ENCODE data around the gene WDTC1. TPM values are rescaled to one million over a fixed set of nuclear protein-coding genes. Genes with fewer than 3 reads are reported as not detected.

The WDTC1 gene
- total RNA-seq, 2 experiments from 2014 or later: 32.2 to 33.3 TPM

DNA sequence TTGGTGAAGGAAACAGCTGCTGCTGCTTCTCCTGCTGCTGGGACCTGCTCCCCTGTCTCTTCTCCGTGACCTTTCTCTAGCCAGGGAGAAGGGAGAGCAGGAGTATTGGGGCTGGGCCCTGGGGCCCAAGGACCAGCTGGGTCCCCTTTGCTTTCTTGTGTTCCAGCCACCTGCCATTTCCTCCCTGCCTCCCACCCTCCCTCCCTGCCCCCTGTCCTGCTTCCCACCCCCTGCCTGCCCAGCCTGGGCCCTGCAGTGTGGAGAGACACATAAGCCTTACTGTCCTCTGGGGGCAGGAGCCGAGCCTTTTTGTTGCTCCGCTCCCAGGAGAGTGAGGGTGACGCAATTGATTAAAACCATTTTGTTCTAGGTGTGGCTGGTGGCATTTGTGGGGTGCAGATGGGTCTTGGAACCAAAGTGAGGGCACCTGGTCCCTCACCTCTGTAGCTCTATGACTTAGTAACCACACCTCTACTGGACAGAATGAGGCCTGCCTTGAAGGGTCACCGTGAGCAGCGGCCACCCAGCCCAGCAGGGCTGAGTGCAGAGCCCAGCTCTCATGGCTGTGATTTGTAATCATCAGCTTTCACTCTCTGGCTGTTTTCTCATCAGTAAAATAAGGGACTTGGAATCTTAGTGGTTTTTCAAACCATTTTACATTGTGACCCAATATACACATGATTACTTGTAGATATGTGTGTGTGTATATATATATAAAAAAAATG lies 73.6 kb downstream of the WDTC1 start:
- Mint-ChIP-seq H3K9me3 (no peaks in the 10 kb centered on the region), H3K27ac (no peak overlapping the region), H3K4me1 (no peaks in the 10 kb centered on the region), H3K4me3 (no peak overlapping the region), H3K36me3 (ENCODE audit: low read depth) (no peaks in the 10 kb centered on the region), H3K27me3 (no peaks in the 10 kb centered on the region)
- no peak for DNase-seq
- CTCF ChIA-PET: interaction anchor here (0.6 to 2.6 kb wide), 9 partner anchors 10 to 88 kb away, joined by 3 to 12 read pairs (median 4); partner anchors contain the start of gene MAP3K6
- POLR2A ChIA-PET: interaction anchor here (0.7 kb wide), 1 partner anchor 294 kb away, joined by 7 read pairs; no protein-coding TSS in a partner anchor

DNA sequence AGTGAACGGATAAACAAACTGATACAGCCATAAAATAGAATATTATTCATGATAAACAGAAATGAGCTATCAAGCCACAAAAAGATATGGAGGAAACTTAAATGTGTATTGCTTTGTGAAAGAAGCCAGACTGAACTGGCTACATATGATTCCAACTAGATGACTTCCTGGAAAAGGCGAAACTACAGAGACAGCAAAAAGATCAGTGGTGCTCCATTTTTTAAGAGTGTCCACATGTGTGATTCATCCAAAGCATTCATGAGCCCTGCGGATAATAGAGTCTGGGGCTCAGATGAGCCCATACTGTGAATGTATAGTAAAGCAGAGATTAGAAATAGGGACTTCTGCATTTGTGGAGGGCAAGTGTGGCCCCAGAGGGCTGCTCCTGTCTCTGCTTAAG lies 79.7 kb downstream of the WDTC1 start:
- Mint-ChIP-seq H3K36me3 (ENCODE audit: low read depth) (no peaks in the 10 kb centered on the region), H3K9me3 (no peaks in the 10 kb centered on the region), H3K27ac (no peak overlapping the region), H3K4me1 (no peaks in the 10 kb centered on the region), H3K27me3 (peaks cover 3% of the 10 kb centered on the region), H3K4me3 (no peak overlapping the region)
- DNase-seq: no peak
- POLR2A ChIA-PET: no interaction called here
- CTCF ChIA-PET: interaction anchor here (0.6 to 2.1 kb wide), 4 partner anchors 10 to 209 kb away, joined by 3 to 9 read pairs (median 4); no protein-coding TSS in a partner anchor

DNA sequence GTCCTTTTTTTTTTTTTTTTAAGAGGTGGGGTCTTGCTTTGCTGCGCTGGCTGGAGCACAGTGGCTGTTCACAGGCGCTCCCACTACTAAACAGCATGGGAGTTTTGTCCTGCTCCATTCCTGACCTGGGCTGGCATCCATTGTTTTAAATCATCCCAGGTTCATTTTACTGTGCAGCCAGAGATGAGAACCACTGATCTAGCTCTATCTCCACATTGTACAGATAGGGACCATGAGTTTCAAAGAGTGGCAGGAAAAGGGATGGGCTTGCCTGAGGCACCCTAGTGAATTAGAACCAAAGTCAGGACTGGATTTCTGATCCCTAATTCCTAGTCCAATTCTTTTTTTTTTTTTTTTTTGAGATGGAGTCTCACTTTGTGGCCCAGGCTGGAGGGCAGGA lies 80.3 kb downstream of the WDTC1 start:
- Mint-ChIP-seq H3K27me3 (peaks cover 3% of the 10 kb centered on the region), H3K4me1 (no peaks in the 10 kb centered on the region), H3K9me3 (no peaks in the 10 kb centered on the region), H3K4me3 (no peak overlapping the region), H3K27ac (no peak overlapping the region), H3K36me3 (ENCODE audit: low read depth) (no peaks in the 10 kb centered on the region)
- POLR2A ChIA-PET: no interaction called here
- CTCF ChIA-PET: interaction anchor here (0.6 to 2.1 kb wide), 5 partner anchors 11 to 18 kb away, joined by 3 to 9 read pairs (median 4); no protein-coding TSS in a partner anchor
- no peak for DNase-seq

DNA sequence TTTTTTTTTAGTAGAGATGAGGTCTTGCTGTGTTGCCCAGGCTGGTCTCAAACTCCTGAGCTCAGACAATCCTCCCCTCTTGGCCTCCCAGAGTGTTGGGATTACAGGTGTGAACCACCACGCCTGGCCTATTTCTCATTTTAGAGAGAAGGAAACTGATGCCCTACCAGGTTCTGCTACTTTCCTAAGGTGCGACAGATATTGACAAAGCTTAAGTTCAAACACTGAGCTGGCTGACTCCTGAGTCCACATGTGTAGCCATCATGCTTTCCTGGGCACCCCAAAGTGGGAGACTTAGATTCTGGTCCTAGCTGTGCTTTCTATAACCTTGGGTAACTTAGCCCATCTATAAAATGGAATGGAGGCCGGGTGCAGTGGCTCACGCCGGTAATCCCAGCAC lies 82.4 kb downstream of the WDTC1 start:
- Mint-ChIP-seq H3K4me1 (peaks cover 9% of the 10 kb centered on the region), H3K4me3 (no peak overlapping the region), H3K27me3 (peaks cover 3% of the 10 kb centered on the region), H3K36me3 (ENCODE audit: low read depth) (no peaks in the 10 kb centered on the region), H3K27ac (no peak overlapping the region), H3K9me3 (no peaks in the 10 kb centered on the region)
- ChIA-PET CTCF (interaction anchor here (0.6 to 3.0 kb wide), 6 partner anchors 16 to 1446 kb away, joined by 3 to 14 read pairs (median 5); no protein-coding TSS in a partner anchor), POLR2A (no interaction called here)
- DNase-seq: no peak

DNA sequence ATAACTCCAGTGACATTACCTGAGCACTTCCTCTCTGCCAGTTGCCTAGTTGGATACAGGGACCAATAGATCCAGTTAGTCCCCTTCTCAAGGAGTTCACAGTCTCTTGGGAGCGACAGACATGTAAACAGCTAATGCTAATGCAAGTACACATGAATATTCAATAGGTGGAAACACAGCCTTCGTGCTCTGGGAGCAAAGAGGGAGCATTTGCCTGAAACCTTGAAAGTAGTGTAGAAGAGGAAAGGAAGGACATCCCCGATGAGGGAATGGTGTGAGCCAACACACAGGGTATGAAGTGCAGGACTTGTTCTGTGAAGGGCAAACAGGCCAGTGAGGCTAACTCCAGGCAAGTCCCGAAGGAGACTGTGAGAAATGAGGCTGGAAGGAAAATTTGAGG lies 83.7 kb downstream of the WDTC1 start:
- peaks cover 7% of the 10 kb centered on the region for H3K36me3 Mint-ChIP-seq (ENCODE audit: low read depth)
- POLR2A ChIA-PET: no interaction called here
- DNase-seq: no peak
- H3K27me3 Mint-ChIP-seq: peaks cover 3% of the 10 kb centered on the region
- no peak overlapping the region for H3K4me3 Mint-ChIP-seq
- CTCF ChIA-PET: interaction anchor here (0.5 to 3.0 kb wide), 6 partner anchors 11 to 216 kb away, joined by 3 to 14 read pairs (median 6); no protein-coding TSS in a partner anchor
- H3K4me1 Mint-ChIP-seq: peaks cover 14% of the 10 kb centered on the region
- H3K9me3 Mint-ChIP-seq: no peaks in the 10 kb centered on the region
- no peak overlapping the region for H3K27ac Mint-ChIP-seq

DNA sequence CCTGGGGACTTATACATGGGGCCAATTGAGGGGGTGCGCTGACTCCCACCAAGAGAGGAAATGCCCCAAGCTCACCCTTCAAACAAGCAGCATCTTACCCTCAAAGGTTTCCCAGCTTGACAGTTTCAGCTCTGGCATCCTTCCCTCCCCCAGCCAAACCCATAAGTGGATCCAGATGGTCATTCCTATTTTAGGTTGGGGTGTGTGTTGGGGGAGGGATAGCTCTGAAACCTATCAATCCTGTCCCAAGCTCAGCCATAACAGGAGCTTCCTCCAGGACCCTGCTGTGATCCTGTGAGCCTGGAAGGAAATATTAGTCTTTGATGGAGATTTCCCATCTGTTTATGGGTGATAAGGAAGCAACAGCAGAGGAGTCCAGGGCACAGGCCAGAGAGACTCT lies 84.2 kb downstream of the WDTC1 start:
- H3K4me3 Mint-ChIP-seq: no peak overlapping the region
- ChIA-PET CTCF (interaction anchor here (0.5 to 3.0 kb wide), 5 partner anchors 11 to 122 kb away, joined by 3 to 14 read pairs (median 6); no protein-coding TSS in a partner anchor), POLR2A (no interaction called here)
- H3K9me3 Mint-ChIP-seq: no peaks in the 10 kb centered on the region
- H3K36me3 Mint-ChIP-seq (ENCODE audit: low read depth): peaks cover 7% of the 10 kb centered on the region
- peaks cover 17% of the 10 kb centered on the region for H3K4me1 Mint-ChIP-seq
- H3K27me3 Mint-ChIP-seq: peaks cover 3% of the 10 kb centered on the region
- no peak overlapping the region for H3K27ac Mint-ChIP-seq
- no peak for DNase-seq

DNA sequence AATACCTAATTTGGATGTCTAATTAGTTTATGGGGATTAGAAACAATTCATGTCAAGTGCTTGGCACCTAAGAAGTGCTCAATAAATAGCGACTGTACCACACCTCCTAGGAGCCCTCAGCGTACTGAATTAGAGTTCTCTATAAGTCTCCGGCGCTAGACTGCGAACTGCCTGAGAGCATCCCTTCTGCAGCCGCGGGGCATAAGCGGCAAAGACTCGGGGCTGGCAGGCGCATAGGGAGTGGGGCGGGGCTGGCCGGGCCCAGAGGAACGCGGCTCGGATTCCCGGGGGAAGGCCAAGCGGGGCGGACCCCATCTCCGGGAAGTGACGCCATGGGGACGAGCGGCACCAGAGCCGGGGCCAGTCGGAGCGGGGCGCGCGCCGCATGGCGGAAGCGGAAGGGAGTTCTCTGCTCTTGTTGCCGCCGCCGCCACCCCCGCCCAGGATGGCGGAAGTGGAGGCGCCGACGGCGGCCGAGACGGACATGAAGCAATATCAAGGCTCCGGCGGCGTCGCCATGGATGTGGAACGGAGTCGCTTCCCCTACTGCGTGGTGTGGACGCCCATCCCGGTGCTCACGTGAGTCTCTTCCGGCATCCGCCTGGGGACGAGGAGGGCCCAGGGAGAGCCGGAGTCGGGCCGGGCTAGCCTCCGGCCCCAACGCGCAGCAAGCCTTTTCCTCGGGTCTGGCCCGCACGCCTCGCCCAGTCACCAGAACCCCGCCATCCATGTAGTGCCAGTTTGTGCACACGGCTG lies 87.6 kb downstream of the WDTC1 start, which contains the start of gene TMEM222:
Gene TMEM222 (plus strand): TSS at position 351 of the 756 bp plus-strand sequence. CDS start 35 bp downstream, at position 386.
- ChIA-PET CTCF (interaction anchor here (0.9 to 2.0 kb wide), 6 partner anchors 11 to 278 kb away, joined by 3 to 21 read pairs (median 4); partner anchors contain the start of gene SYTL1), POLR2A (interaction anchor here (1.0 kb wide), 1 partner anchor 11 kb away, joined by 6 read pairs; no protein-coding TSS in a partner anchor)
- H3K4me1 Mint-ChIP-seq: peaks cover 44% of the 10 kb centered on the region

DNA sequence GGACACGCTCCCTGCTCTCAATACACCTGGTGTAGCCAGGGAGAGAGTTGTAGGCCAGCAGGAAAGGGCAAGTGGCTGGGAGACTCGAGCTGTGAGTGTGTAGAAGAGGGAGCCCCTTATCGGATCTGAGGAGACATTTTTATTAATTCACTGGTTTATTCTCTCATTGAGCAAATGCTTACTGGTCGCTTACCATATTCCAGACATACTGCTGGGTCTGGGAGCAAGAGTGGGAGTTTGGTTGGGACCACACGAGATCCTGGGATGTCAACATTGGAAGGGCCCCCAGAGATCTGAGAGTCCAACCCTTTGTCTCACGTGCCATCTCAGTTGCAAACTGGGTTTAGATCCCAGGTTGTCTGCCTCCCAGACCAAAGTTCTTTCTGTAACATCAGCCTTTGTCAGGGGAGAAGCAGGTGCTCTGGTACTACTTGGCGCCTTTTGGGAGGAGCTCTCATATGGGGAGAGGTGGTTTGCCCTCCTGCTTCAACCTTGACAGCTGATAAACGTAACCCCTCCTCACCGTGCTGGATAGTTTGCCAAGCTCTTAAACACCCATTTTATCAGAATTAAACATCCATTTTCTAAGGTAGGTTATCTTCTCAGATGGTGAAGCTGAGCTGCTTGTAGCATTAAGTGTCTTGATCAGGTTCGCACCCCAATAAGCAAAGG lies 88.3 kb downstream of the WDTC1 start:
- no peaks in the 10 kb centered on the region for H3K9me3 Mint-ChIP-seq
- ChIA-PET CTCF (interaction anchor here (0.9 to 2.0 kb wide), 7 partner anchors 10 to 278 kb away, joined by 3 to 21 read pairs (median 5); partner anchors contain the start of gene SYTL1), POLR2A (interaction anchor here (0.9 to 1.0 kb wide), 2 partner anchors 10 to 281 kb away, joined by 4 to 6 read pairs; partner anchors contain the start of gene AHDC1)
- H3K36me3 Mint-ChIP-seq (ENCODE audit: low read depth): peaks cover 32% of the 10 kb centered on the region
- H3K4me1 Mint-ChIP-seq: peaks cover 47% of the 10 kb centered on the region
- peak; percentile 18 for DNase-seq
- peak overlapping the region; percentile 92 for H3K27ac Mint-ChIP-seq
- peak overlapping the region; percentile 97 for H3K4me3 Mint-ChIP-seq
- H3K27me3 Mint-ChIP-seq: peaks cover 3% of the 10 kb centered on the region

More for the DNA sequence above, 87.6 kb downstream of the WDTC1 start, which contains the start of gene TMEM222:
- Mint-ChIP-seq H3K36me3 (ENCODE audit: low read depth) (peaks cover 29% of the 10 kb centered on the region), H3K9me3 (no peaks in the 10 kb centered on the region), H3K27me3 (peaks cover 3% of the 10 kb centered on the region), H3K4me3 (peak within 1 kb of the TSS; percentile 97), H3K27ac (peak within 1 kb of the TSS; percentile 92)
- DNase-seq: peak; percentile 97

DNA sequence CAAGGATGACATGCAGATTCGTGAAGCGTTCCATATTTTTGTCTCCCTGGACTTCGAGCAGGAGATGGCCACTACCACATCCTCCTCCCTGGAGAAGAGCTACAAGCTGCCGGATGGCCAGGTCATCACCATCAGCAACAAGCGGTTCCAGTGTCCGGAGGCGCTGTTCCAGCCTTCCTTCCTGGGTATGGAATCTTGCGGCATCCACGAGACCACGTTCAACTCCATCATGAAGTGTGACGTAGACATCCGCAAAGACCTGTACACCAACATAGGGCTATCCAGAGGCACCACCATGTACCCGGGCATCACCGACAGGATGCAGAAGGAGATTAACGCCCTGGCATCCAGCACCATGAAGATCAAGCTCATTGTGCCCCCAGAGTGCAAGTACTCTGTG lies 90.9 kb downstream of the WDTC1 start:
- Mint-ChIP-seq H3K9me3 (no peaks in the 10 kb centered on the region), H3K36me3 (ENCODE audit: low read depth) (peaks cover 35% of the 10 kb centered on the region), H3K4me3 (no peak overlapping the region), H3K27me3 (no peaks in the 10 kb centered on the region), H3K4me1 (peaks cover 53% of the 10 kb centered on the region), H3K27ac (no peak overlapping the region)
- POLR2A ChIA-PET: no interaction called here
- CTCF ChIA-PET: interaction anchor here (1.4 to 3.0 kb wide), 5 partner anchors 18 to 42 kb away, joined by 3 to 15 read pairs (median 4); partner anchors contain the start of gene MAP3K6
- no peak for DNase-seq

DNA sequence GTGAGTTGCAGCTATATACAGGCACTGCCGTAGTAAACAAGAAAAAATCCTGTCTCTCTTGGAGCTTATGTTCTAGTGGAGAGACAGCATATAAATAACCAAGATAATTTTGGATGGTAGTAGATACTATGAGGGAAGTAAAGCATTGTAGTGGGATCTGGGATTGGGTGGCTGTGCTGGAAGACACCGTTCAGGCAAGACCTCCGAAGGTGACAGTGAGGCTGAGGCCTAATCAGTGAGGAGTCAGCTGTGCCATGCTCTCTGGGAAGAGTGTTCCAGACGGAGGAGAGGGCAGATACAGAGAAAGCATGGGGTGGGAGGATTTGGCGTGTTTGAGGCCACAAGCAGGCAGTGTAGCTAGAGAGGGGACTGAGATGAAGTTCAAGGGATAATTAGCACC lies 93.5 kb downstream of the WDTC1 start:
- ChIA-PET POLR2A (no interaction called here), CTCF (interaction anchor here (0.5 to 3.0 kb wide), 4 partner anchors 13 to 39 kb away, joined by 3 to 15 read pairs (median 6); partner anchors contain the start of gene MAP3K6)
- H3K4me3 Mint-ChIP-seq: no peak overlapping the region
- H3K27me3 Mint-ChIP-seq: no peaks in the 10 kb centered on the region
- DNase-seq: no peak
- peaks cover 37% of the 10 kb centered on the region for H3K36me3 Mint-ChIP-seq (ENCODE audit: low read depth)
- no peaks in the 10 kb centered on the region for H3K9me3 Mint-ChIP-seq
- no peak overlapping the region for H3K27ac Mint-ChIP-seq
- H3K4me1 Mint-ChIP-seq: peaks cover 57% of the 10 kb centered on the region

DNA sequence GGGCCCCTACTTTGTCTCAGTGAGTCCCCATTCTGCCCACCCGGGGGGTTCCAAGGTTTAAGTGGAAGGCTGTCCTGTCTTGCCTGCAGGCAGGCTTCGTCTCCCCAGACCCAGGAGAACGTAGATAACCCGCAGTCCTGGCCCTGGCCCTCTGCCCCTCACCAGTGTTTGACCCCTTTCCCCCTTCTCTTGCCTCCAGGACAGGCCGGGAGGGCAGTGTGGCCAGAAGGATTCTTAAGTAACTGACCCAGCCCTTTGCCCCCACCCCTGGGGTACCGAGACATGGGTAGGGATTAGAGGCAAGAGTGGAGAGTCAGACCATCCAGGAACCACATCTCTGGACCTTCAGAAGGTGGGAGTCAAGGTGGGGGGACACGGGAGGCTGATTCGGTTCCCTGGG lies 96.4 kb downstream of the WDTC1 start:
- Mint-ChIP-seq H3K27ac (no peak overlapping the region), H3K36me3 (ENCODE audit: low read depth) (peaks cover 40% of the 10 kb centered on the region), H3K4me1 (peaks cover 37% of the 10 kb centered on the region), H3K9me3 (no peaks in the 10 kb centered on the region), H3K4me3 (no peak overlapping the region), H3K27me3 (no peaks in the 10 kb centered on the region)
- DNase-seq: no peak
- ChIA-PET POLR2A (no interaction called here), CTCF (no interaction called here)

DNA sequence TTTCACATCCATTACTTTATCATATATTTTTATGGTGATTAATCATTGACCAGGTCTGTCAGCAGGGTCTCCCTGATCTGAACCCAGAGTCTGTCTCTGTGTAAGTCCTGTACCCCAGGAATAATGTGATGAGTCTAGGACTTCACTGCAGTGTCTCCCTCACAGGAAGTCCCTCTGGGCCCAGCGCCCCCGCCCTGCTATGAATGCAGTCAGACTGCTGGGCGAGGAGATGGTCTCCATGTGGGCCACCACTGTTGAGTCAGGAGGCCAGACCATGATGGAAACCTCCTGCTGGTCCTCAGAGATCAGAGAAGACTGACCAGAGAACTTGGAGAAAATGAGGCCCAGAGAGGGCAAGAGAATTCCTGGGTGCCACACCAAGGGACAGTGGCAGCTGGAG lies 97.0 kb downstream of the WDTC1 start:
- ChIA-PET CTCF (interaction anchor here (2.1 to 3.4 kb wide), 4 partner anchors 8 to 35 kb away, joined by 12 to 29 read pairs (median 22); partner anchors contain the start of genes MAP3K6 and SYTL1), POLR2A (no interaction called here)
- no peak for DNase-seq
- Mint-ChIP-seq H3K4me3 (no peak overlapping the region), H3K36me3 (ENCODE audit: low read depth) (peaks cover 42% of the 10 kb centered on the region), H3K27ac (peak overlapping the region; percentile 57), H3K9me3 (no peaks in the 10 kb centered on the region), H3K27me3 (no peaks in the 10 kb centered on the region), H3K4me1 (peaks cover 32% of the 10 kb centered on the region)

Data from activated CD4-positive, alpha-beta T cell treated with anti-CD3 and anti-CD28 coated beads, Interleukin-2, amount 10 ng/mL, durations not matched to agents 7 days and 5 days (primary cell).